Stimulated activated CD4-positive, alpha-beta T cell treated with anti-CD3 and anti-CD28 coated beads, Interleukin-1b, Interleukin-23, amount 100 ng/mL, for 48 hours (primary cell): ENCODE data around the gene TNFAIP8.
"Not testable (repeated sequence)": the region's sequence is repeated elsewhere in the genome, so short reads cannot be mapped to it uniquely, and the experiment has no call there.

Experiments used
- DNase-seq: peaks from one replicate; pipeline ENCODE4 v3.0.0-alpha.2; 2020

Gene TNFAIP8

GRCh38 chr5:119397518-119398380 lies 41.9 kb downstream of the TNFAIP8 start:
- no peak for DNase-seq

DNA sequence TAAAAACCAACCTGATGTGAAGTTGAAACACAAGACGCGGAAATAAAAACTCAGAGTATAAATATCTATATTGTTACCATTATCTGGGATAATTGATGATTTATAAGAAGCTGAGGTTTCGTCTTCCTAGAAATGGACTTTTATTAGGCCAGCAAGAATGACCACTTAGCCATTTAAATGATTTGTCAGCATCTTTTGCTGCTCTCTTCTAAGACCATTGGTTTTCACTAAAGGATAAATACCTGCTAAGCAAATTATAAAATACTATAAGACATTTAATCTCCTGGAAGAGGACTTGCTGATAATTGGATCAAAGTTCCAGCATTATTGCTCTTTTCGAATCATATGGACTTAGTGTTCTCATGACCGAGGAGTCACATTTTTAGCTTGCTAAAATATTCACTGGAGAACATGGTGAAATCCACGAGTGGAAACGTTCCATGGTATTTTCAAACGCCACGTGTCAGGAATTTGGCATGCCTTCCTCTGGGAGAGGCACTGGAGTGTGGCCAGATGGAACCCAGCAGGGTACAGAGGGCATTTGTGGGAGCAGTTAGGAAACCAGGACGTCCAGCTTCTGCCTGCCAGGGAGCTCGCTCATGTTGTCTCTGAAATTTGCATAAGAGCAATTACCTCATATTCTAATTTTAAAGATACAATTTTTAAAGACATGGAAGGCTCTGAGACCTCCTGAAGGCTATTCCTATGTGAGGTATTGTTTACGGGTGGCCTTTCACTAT lies 43.1 kb downstream of the TNFAIP8 start:
- no peak for DNase-seq

DNA sequence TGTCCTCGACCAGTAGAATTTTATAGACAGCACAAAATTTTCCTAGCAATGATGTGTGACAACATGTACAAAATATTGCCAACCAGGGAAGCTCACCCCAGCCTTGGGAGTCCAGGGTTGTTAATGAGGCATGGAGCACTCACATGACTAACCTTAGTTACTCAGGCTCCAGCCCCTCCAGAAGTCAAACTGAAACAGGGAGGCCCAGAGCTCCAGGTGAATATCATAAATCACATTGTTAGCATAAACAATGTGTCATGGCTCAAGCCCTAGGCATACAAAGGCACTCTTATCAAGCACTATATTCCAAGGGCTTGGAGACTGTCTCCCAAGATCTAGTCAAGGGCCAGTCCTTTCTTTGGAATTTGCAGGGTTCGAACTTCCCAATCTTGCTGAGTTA lies 44.4 kb downstream of the TNFAIP8 start:
- peak; percentile 46 for DNase-seq

DNA sequence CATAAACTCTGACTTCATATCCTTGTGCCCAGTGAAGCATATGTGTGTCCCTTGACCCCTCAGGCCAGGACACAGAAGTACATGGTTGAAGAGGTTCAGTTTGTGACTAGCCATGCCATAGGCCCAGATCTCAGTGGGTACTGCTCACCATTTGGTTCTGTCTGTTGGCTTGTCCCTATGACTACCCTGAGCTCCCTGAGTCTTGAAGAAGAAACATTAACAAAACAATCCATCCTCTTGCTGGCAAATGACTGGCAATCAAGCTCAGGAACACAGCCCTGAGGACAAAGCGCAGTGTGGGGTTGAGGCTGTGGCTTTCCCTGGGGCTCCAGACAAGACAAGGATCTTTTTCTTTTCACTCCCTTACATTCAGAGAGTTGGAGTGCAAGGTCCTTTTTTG lies 46.3 kb downstream of the TNFAIP8 start:
- DNase-seq = no peak

DNA sequence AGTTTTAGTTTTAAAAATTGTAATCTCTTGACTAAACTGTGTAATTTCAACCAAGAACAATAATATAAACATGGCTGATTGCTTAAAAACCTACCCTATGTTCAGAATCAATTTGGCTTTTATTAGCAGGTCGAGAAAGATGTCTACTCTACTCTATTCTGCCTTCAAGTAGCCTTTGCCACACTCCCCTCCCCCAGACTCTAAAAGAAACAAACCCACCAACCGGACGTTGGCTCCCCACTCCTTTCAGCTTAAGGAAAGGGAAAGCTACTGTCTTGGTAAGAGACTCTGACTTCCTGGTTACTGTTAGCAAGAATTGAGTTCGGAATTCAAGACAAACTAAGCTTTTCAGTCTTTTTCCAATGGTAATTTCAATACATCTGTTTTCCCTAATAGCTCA lies 46.7 kb downstream of the TNFAIP8 start:
- DNase-seq = no peak

DNA sequence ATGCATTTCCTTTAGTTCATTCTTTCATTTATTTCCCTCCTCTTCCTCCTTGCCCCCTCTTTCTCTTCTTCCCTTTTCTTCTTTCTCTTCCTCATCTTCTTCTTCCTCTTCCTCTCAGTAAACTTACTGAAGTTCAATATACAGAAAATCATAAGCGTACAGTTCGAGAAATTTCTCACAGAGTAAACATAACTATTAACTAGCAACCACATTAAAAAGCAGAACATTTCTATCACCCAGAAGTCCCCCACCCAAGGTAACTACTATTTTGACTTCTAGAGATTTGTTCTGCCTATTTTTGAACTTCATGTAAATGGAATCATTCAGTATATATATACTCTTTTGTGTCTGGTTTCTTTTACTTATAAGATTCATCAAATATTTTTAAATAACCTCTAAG lies 48.2 kb downstream of the TNFAIP8 start:
- no peak for DNase-seq

DNA sequence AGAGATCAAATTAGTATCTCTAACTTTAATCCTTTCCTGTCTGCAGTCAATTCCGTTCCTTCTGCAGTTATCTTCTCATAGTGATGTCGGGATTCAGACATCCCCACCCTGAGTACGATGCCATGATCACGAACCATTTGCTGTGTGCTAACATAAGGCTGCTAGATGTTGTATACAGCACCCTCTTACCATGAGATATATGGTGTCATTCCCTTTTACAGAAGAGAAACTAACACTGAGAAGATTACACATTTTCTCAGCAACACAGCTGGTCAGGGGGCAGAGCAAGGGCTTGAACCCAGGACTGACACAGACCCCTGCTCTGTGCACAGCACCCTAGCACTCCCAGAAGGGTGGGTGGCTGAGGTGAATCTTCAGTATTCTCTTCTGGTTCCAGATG lies 49.6 kb downstream of the TNFAIP8 start:
- DNase-seq = no peak

GRCh38 chr5:119406551-119407110 lies 50.8 kb downstream of the TNFAIP8 start:
- no peak for DNase-seq

GRCh38 chr5:119409235-119409815 lies 53.5 kb downstream of the TNFAIP8 start:
- no peak for DNase-seq

DNA sequence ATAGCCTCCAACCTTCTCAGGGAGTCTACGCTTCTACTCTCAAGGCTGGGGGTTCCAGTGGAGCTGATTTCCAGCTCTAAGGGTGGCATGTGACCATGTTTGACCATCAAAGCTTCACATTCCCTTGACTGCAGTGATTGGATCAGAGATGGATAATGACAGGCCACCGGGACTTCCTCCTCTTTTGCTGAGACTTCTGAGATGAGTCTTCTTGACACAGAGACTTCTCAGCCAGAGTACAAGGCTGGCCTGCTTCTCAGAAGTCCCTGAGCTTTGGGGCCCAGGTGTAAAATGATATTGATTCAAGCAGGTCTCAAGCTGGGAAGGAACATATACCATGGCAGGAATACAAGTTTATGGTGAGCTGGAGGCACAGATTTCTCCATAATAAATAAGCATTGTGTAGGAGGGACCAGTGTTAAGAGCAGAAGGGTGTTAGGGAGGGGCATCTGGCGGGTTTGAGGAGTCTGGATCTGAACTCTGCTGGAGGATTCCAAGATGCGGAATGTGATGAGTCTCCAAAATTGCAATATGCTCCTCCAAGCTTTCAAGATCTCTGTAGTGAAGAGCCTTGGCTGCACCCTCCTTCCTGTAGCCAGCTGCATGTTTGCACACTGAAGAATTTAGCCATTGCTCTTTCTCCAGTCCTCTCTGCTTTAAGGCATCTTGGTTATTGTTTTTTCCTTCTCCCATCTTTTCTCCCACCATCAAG lies 54.8 kb downstream of the TNFAIP8 start:
- DNase-seq = no peak

DNA sequence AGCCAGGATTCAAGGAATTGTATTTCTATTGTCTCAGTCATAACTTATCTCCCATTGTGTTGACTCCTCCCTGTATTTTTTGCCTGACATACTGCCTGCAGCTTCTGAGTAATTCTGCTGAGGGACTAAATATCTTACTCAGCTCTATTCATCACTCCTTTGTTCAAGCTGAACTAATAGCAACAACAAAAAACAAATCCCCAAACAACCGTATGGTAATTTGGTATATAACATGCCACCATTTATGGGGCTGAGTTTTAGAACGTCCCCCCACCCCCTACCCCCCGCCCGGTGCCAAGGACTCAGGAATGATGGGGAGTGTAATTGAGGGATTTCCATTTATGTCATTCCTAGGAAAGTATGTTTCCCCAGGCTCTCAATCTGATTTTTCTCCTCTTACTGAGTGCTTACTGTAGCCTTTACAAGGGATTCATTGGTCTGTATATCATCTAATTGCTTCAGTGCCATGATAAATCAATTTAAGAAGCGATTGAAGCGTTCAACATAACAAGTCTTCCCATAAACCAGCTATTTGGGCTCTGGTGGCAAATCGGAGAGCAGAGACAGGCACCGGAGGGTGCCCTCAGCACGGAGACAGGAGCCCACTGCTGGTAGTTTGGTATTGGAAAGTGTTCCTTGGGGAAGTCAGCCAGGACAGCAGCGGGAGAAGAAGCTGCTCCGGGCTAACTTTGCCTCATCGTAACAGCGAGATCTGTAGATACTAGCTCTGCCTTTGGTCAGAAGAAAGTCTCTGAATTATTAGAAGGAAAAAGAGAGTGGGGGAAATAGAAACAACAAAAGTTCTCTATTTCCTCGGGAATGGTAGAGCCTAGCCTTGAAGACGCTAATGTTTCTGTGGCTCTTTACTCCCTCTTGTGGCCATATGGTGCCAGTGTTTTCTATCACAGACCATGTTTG lies 55.8 kb downstream of the TNFAIP8 start:
- DNase-seq = peak; percentile 45

- DNase-seq = no peak
These were observed 56.7 kb downstream of the TNFAIP8 start for GRCh38 chr5:119412279-119413227.

DNA sequence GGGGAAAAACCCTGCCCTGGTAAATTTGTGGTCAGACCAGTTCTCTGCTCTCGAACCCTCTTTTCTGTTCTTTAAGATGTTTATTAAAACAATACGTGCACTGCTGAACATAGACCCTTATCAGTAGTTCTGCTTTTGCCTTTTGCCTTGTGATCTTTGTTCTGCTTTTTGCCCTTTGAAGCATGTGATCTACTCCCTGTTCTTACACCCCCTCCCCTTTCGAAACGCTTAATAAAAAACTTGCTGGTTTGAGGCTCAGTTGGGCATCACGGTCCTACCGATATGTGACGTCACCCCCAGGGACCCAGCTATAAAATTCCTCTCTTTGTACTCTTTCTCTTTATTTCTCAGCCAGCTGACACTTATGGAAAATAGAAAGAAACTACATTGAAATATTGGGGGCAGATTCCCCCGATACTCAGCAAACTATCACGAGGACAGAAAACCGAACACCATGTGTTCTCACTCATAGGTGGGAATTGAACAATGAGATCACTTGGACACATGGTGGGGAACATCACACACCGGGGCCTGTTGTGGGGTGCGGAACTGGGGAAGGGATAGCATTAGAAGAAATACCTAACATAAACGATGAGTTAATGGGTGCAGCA lies 58.4 kb downstream of the TNFAIP8 start:
- DNase-seq = not testable (repeated sequence)

DNA sequence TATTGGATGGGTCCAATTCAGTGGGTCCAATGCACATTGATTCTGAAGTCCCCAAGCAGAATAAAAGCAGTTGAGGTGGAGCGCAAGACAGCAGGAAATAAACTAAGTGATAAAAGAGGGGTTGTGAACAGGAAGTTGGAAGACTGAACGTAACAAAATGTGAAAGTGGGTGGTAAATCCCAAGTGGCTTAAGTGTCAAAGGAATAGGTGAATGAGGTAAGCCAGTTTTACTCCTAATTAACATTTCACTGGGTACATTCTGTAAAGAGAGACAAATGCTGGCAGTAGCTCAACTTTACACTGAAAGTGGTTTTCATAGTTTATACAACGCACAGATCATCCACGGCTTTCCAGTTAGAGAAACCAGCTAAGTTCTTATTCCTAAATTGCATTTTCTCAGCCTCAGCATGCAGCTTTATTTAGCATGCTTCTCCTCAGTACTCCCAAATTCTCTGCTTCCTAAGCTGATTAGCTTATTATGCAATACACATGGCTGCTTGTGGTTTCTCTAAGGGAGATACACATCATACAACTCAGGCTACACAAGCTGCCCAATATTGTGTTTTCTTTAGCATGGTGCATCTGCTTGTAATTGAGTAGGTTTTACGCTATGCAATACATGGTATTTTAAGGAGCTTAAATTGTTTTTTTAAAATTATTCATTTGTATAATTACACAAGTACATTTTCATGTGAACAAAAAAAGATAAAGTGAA lies 62.2 kb downstream of the TNFAIP8 start:
- no peak for DNase-seq

GRCh38 chr5:119418606-119419100 lies 62.8 kb downstream of the TNFAIP8 start:
- no peak for DNase-seq

DNA sequence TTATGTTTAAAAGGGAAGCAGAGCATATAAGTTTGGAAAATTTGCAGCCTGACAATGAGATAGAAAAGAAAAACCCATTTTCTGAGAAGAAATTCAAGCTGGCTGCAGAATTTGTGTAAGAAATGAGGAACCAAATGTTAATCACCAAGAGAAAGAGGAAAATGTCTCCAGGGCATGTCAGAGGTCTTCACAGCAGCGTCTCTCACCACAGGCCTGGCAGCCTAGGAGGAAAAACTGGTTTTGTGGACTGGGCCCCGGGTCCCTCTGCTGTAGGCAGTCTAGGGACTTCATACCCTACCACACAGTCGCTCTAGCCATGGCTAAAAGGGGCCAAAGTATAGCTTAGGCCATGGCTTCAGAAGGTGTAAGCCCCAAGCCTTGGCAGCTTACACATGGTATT lies 64.3 kb downstream of the TNFAIP8 start:
- DNase-seq = no peak

GRCh38 chr5:119426057-119426456 lies 70.2 kb downstream of the TNFAIP8 start:
- no peak for DNase-seq

- no peak for DNase-seq
These were observed 71.2 kb downstream of the TNFAIP8 start for GRCh38 chr5:119427060-119427459.

GRCh38 chr5:119427596-119427995 lies 71.8 kb downstream of the TNFAIP8 start:
- DNase-seq = not testable (repeated sequence)
